Measurements from ENCODE around the gene PSENEN.

- no peak for TF ChIP-seq POLR2AphosphoS5 (IDR thresholded peaks at IDR 0.05; ENCODE audit: low read depth, low read length)
- TF ChIP-seq SIN3A (IDR thresholded peaks at IDR 0.05; ENCODE audit: borderline replicate concordance, insufficient read depth, low read length): no peak
- no peak for TF ChIP-seq TAF1 (IDR thresholded peaks at IDR 0.05; ENCODE audit: borderline replicate concordance, insufficient read depth, low read length)
- TF ChIP-seq, protein P1, sequence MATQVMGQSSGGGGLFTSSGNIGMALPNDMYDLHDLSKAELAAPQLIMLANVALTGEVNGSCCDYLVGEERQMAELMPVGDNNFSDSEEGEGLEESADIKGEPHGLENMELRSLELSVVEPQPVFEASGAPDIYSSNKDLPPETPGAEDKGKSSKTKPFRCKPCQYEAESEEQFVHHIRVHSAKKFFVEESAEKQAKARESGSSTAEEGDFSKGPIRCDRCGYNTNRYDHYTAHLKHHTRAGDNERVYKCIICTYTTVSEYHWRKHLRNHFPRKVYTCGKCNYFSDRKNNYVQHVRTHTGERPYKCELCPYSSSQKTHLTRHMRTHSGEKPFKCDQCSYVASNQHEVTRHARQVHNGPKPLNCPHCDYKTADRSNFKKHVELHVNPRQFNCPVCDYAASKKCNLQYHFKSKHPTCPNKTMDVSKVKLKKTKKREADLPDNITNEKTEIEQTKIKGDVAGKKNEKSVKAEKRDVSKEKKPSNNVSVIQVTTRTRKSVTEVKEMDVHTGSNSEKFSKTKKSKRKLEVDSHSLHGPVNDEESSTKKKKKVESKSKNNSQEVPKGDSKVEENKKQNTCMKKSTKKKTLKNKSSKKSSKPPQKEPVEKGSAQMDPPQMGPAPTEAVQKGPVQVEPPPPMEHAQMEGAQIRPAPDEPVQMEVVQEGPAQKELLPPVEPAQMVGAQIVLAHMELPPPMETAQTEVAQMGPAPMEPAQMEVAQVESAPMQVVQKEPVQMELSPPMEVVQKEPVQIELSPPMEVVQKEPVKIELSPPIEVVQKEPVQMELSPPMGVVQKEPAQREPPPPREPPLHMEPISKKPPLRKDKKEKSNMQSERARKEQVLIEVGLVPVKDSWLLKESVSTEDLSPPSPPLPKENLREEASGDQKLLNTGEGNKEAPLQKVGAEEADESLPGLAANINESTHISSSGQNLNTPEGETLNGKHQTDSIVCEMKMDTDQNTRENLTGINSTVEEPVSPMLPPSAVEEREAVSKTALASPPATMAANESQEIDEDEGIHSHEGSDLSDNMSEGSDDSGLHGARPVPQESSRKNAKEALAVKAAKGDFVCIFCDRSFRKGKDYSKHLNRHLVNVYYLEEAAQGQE (IDR thresholded peaks at IDR 0.05; ENCODE audit: insufficient read depth in 1 of 2, low read depth in 2 of 2, low read length in 2 of 2): no peak
- no peak for TF ChIP-seq FOXP2 (optimal IDR thresholded peaks at IDR 0.05; ENCODE audit: borderline replicate concordance, extremely low read depth, extremely low read length, insufficient read depth)
These were observed 39.3 kb downstream of the PSENEN start for GRCh38 chr19:35784503-35785338.
